Right kidney (tissue), 9 donors: ENCODE data around the gene COQ9.
"Not testable (repeated sequence)": the region's sequence is repeated elsewhere in the genome, so short reads cannot be mapped to it uniquely, and the experiment has no call there.

ENCODE experiments used
- DNase-seq: peaks from one replicate; pipeline ENCODE4 v3.0.0-alpha.2; 2016
- long read RNA-seq, 8 donors: transcript quantifications; one replicate each; lab custom pipeline, GENCODE V29; 2026

COQ9 gene, protein sequence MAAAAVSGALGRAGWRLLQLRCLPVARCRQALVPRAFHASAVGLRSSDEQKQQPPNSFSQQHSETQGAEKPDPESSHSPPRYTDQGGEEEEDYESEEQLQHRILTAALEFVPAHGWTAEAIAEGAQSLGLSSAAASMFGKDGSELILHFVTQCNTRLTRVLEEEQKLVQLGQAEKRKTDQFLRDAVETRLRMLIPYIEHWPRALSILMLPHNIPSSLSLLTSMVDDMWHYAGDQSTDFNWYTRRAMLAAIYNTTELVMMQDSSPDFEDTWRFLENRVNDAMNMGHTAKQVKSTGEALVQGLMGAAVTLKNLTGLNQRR
- long read RNA-seq, donor 1, transcript COQ9-216 (4 exons, 1,118 nt): minor isoform, 9 of 91 reads
- long read RNA-seq, donor 1, transcript COQ9-201 (9 exons, 1,677 nt): major isoform, 35 of 91 reads
- long read RNA-seq, donor 1, partial matches to known transcripts: 35 of 91 reads
- long read RNA-seq, donor 1, other reads (novel, unspliced or antisense): 6 of 91 reads
- long read RNA-seq, donor 2, transcript COQ9-201 (9 exons, 1,677 nt): major isoform, 18 of 30 reads
- long read RNA-seq, donor 2, transcript COQ9-216 (4 exons, 1,118 nt): minor isoform, 7 of 30 reads
- long read RNA-seq, donor 2, partial matches to known transcripts: 0 of 30 reads
- long read RNA-seq, donor 2, other reads (novel, unspliced or antisense): 0 of 30 reads
- long read RNA-seq, donor 3, transcript COQ9-201 (9 exons, 1,677 nt): major isoform, 19 of 28 reads
- long read RNA-seq, donor 3, partial matches to known transcripts: 0 of 28 reads
- long read RNA-seq, donor 3, other reads (novel, unspliced or antisense): 5 of 28 reads
- long read RNA-seq, donor 4, transcript COQ9-201 (9 exons, 1,677 nt): major isoform, 27 of 54 reads
- long read RNA-seq, donor 4, partial matches to known transcripts: 20 of 54 reads
- long read RNA-seq, donor 4, other reads (novel, unspliced or antisense): 0 of 54 reads
- long read RNA-seq, donor 5, transcript COQ9-201 (9 exons, 1,677 nt): major isoform, 36 of 74 reads
- long read RNA-seq, donor 5, partial matches to known transcripts: 34 of 74 reads
- long read RNA-seq, donor 5, other reads (novel, unspliced or antisense): 0 of 74 reads
- long read RNA-seq, donor 6, transcript COQ9-216 (4 exons, 1,118 nt): minor isoform, 5 of 34 reads
- long read RNA-seq, donor 6, transcript COQ9-201 (9 exons, 1,677 nt): major isoform, 21 of 34 reads
- long read RNA-seq, donor 6, partial matches to known transcripts: 0 of 34 reads
- long read RNA-seq, donor 6, other reads (novel, unspliced or antisense): 0 of 34 reads
- long read RNA-seq, donor 7: 0 reads
- long read RNA-seq, donor 8, transcript COQ9-201 (9 exons, 1,677 nt): major isoform, 26 of 37 reads
- long read RNA-seq, donor 8, transcript COQ9-216 (4 exons, 1,118 nt): minor isoform, 6 of 37 reads
- long read RNA-seq, donor 8, partial matches to known transcripts: 0 of 37 reads
- long read RNA-seq, donor 8, other reads (novel, unspliced or antisense): 0 of 37 reads

DNA sequence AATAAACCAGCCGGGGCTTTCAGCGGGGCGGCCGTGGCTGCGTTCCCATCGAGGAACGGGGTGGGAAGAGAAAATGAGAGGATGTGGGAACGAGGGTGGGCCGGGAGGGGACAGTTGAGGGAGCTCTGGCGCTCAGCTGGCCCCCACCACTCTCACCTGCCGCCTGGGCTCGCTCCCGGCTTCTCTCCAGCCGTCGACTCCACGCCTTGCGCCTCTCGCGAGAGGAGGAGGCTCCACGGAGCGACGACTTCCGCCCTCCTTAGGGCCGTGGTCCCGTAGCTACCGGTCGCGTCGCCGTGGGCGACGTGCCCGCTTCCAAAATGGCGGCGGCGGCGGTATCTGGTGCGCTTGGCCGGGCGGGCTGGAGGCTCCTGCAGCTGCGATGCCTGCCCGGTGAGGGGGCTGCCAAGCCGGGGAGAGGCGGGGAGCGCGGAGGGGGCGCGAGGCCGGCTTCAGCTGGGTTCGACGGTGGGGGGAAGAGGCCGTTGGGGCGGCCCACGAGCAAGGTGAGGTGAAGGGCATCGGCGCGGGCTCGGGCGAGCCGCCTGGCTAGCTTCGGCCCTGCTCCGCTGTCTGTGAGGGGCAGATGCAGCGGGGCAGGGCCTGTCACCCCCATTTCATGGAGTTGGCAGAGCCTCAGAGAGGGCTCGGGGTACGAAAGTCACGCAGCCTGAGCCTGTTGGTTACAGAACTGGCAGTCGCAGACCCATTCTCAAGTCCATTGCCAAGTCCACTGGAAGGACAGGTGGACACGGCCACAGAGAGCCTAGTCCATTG is at the start of gene COQ9, which contains the start of gene CIAPIN1:
Gene COQ9, plus strand, starts transcription at position 294 of the 777 bp plus-strand sequence. Its CDS starts 27 bp downstream, at position 321.
Gene CIAPIN1, minus strand, starts transcription at position 200 of the 777 bp plus-strand sequence. CDS start 6,457 bp downstream, outside the sequence.
- peak; percentile 84 for DNase-seq

DNA sequence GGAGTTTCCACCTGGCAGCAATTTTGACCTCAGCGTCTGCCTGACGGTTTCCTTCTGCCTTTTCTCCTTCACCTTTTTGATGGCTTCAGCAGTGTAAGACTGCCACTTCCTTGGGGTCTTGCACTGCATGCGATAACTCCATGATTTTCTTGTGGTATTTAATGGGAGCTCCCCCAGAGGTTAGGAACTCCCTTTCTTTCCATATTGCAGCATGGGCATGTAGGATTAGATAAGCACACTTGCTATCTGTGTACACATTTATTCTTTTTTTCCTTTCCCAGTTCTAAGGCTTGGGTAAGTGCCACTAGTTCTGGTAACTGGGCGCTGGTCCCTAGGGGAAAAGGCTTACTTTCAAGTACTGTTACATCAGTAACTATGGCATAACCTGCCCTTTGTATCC is 49.8 kb upstream of the COQ9 start:
- DNase-seq: not testable (repeated sequence)

DNA sequence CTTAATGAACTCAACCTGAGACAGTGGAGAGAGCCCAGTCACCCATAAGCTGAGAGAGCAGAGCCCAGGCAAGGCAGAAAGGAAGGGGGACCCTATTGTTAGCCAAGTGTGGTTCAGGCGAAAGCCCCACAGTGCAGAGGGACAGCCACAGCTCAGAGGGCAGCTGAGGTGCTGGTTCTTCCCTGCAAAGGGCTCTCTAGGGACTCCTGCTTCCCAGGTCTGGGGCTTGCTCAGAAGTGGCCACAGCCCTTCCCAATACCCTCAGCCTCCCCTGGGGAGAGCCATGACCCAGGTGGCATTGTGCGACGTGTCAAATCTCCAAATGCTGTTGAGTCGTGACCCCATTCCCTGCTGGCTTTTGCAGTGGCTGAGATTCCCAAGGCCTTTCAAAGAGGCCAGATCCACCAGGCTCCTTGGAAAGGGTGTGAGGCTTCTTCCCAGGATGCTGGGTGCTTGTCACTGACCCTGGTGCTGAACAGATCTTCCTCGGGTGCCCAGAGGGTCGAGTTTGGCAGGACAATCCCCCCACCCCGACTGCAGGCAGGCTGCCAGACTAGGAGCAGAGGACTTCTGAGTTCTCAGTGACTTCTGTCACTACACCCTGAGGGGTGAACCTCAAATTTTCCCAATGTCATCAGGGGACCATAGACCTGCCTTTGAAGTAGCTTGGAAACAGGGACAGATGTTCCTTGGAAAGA is 45.2 kb upstream of the COQ9 start:
- DNase-seq: no peak

DNA sequence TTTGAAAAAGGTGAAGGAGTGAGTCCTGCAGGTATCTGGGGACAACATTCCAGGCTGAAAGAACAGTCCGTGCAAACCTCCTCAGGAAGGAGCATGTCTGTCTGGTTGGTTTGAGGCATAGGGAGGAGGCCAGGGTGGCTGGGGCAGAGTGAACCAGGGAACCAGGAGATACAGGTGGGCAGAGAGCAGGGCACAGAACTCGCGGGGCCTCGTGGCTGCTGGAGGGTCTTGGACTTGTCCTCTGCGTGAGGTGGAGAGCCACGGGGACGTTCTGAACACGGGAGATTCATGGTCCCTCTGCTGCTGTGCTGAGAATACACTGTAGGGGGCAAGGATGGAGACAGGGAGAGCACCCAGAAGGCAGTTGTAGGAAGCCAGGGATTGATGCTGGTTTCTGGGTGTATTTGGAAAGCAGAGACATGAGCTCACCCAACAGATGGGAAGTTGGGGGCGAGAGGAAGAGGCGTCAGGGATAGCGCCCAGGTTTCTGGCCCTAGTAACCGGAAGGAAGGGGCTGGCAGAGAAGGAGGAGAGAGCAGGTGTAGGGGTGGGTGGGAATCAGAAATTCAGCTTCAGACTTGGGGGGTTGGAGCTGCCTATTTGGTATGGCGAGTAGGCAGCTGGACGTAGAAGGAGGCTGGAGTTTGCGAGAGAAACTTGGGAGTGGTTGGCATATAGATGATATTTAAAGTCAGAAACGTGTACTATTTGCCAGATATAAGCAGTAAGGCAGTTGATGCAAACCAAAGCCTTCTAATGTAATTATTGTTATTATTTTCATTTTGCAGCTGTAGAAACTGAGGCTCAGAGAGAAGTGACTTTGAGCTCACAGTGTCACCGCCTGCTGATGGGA is 43.1 kb upstream of the COQ9 start, which contains the start of gene CCL17:
Gene CCL17, plus strand, starts transcription at position 803 of the 853 bp plus-strand sequence. CDS start 9,166 bp downstream, outside the sequence.
- no peak for DNase-seq

DNA sequence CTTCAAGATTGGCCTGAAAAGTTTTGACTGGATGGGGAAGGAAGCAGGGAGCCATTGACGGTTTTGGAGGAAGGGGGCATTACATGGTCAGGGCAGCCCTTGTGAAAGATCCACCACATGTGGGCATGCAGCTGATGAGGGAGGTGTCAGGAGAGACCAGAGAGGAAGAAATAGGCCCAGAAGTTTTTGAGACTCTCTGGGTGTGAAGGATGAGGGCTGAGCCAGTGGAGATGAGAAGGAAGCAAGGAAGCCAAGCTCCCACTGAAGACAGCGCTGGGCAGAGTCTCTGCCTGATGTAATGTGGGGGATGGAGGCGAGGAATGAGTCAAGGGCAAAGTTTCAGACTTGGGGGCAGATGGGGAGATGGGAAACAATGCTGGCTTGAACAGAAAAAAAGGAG is 42.2 kb upstream of the COQ9 start:
- DNase-seq: no peak

DNA sequence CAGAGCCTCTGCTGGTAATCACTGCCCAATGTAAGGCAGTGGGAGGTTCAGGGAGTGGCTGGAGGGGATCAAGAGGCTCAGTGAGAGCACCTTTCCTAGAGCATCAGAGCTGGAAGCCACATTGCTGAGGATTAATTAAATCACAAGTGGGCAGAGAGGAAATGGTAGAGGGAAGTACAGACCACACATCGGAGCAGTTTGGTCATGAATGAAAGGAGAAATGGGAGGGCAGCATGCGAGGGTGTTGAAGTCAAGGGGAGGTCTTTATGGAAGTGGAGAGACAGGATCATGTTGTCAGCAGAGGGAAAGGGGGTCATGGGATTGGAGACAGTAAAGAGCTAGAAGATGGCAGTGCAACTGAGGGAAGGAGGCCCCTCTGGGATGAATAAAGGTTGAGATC is 40.4 kb upstream of the COQ9 start:
- no peak for DNase-seq

DNA sequence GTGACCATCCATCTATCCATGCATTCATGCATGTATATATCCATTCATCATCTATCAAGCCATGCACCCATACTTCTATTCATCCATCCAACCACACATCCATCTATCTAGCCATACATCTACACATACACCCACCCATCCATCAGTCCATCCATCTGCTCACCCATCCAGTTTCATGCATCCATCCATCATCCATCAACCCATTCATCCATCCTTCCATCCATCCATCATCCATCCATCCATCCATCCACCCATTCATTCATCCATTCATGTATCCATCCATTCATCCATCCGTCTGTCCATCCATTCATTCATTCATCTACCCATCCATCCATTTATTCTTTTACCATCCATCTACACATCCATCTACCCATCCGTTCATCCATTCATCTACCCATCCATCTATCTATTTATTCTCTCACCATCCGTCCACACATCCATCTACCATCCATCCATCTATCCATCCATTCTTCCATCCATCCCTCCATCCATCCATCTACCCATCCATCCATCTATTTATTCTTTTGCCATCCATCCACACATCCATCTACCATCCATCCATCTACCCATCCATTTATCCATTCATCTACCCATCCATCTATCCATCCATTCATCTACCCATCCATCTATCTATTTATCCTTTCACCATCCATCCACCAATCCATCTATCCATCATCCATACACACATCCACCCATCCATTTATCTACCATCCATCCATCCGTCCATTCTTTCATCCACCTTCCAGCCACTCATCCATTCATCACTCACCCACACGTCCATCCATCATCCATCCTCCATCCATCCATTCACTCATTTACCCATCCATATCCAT is 39.5 kb upstream of the COQ9 start:
- no peak for DNase-seq

DNA sequence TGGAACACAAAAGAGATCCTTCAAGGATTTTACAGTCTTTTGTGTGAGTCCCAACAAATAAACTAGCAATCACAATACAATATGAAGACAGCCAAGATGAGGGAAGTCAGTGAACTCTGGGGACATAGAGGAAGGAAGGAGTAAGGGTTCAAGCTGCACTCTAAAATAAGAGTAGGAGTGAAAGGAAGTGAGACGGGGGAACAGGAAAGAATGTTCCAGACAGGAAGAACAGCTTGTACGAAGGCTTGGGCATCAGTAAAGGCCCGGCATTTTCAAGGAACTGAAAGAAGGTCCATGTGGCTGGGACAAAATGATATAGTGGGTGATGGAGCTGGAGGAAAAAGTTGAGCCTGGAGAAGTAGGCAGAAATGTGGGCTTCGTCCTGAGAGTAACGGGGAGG is 38.2 kb upstream of the COQ9 start:
- no peak for DNase-seq

DNA sequence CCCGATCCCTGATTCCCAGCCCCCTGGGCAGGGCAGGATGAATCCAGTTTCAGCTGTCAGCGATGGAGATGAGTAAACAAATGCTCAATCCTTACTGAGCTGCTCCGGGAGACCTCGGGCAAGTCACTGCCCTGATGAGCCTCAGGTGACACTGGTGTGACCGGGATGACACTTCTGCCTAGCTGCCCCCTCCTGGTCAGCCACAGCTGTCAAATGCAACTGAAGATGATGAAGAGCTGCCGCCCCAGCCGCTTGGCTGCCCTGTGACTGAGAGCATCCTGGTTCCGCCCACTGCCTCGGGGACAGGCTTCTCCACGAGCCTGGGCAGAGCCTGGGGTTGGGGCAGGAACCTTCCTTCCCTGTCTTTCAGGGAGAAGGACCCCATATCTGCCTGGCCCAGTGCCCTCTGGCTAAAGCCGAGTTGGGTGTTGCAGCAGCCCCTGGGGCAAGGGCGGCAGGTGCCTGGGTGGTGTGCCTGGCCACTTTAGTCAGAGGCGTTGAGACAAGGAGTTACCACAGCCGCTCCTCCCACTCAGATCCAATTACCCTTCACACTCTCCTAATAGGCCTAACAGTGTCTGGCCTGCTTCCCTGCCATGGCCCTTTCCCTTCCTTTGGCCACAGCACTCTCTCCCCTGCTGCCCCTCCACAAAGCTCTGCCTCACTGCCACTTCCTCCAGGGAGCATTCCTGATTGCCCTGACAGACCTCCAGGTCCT is 37.2 kb upstream of the COQ9 start:
- DNase-seq: peak; percentile 21

DNA sequence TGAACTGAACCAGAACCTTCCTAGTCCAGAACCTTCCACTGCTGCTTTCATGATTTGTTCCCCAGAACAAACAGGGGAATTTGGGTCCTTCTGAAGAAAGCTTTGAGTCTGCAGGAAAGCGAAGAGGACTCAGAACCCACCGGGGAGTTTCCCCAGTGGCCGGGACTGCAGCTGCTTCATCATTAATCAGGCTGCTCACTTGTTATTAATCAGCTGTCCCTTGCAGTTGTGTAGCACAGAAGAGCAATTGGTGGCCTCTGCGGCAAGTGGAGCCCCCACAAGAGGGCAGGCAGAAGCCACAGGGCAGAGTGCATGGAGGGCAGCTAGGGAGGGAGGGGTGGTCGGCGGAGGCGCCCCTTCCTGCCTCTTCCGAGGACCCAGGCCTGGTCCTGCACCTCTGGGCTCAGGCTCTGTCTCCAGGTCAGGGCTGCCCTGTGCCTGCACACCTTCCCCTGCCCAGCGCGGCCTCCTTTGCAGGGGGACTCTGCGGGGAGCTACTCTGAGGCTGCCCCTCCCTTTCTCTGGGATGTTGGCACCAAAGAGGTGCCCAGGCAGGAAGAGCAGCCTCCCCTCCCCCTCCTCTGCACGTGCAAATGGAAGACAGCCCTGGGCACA is 35.8 kb upstream of the COQ9 start:
- DNase-seq: no peak

DNA sequence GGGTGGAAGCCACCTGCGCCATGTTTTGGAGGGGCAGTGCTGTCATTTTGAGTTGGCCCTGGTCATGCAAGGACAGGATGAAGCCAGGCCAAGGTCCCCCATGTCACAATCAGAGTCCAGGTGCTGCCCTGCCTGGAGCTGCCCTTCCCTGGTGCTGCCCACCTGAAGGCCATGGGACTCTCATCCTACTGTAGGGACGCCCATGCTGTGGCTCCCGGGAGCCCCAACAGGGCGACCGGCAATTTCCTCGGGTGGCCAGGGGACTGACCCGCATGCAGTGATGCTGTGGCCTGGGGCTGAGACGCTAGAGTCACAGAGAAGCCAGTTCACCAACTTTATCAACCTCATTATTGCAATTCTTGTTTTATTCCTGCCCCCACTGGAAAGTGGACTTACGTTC is 34.7 kb upstream of the COQ9 start:
- no peak for DNase-seq

DNA sequence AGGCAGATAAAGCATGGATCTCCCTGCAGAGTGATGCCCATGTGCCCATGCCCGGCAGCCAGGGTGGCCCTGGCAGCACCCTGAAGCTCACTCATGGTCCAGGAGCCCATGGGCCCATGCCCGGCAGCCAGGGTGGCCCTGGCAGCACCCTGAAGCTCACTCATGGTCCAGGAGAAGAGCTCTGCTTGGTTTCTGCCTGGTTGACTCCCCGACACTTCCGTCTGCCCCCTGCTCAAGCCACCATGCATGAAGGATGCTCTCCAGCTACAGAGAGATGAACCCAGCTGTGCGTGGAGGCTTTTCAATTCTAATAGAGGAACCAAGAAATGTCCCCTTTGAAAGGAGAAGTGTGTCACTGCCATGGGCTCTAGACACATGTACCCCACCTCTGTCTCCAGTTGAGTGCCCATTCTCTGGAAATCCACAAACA is 34.0 kb upstream of the COQ9 start:
- no peak for DNase-seq

DNA sequence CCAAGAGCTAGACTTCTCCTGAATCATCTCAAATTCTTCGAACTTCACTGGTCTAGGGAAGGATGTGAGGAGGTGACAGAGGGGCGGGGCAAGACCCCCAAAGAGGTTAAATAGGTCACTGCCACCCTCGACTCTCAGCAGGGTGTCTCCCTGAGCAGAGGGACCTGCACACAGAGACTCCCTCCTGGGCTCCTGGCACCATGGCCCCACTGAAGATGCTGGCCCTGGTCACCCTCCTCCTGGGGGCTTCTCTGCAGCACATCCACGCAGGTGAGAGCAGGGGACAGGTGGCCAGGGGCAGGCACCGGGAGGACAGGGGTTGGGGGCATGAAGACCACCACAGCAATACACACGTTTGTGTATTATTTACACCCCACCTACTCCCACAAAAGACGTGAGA is 33.5 kb upstream of the COQ9 start:
- no peak for DNase-seq

DNA sequence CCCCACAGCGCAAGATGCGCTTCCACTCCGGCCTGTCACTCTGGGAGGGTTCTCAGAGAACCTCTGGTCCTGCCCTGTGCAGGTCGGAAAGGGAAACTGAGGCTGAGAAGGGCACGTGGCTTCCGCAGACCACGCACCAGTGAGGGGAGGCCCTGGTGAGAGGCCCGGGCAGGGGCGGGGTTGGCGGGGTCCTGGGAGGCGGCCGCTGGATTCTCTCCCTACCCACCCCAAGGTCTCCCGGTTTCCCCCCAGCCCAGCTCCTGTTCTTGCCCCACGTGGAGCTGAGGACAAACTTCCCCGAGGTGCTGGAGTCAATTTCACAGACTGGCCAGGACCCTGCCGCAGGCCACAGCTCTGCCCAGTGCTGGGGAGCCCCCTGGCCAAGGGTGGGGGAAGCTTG is 31.2 kb upstream of the COQ9 start:
- DNase-seq: no peak

DNA sequence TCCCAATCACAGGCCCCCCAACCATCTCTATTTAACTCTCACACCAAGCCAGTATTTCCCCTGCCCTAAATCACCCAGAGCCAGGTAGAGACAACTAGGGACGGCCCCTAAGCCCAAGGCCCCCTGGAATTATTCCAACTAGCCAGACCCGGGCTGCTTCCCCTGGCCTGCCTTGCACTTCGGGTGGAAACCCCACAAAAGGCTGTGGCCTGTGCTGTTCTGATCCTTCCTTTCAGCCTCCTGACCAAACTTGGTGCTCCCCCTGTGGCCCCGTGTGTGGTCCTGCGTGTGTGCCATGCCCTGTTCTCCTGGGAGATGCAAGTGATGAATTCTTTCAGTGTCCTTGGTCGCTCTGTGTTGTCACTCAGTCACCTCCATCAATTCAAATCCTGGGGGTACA is 27.8 kb upstream of the COQ9 start:
- no peak for DNase-seq

DNA sequence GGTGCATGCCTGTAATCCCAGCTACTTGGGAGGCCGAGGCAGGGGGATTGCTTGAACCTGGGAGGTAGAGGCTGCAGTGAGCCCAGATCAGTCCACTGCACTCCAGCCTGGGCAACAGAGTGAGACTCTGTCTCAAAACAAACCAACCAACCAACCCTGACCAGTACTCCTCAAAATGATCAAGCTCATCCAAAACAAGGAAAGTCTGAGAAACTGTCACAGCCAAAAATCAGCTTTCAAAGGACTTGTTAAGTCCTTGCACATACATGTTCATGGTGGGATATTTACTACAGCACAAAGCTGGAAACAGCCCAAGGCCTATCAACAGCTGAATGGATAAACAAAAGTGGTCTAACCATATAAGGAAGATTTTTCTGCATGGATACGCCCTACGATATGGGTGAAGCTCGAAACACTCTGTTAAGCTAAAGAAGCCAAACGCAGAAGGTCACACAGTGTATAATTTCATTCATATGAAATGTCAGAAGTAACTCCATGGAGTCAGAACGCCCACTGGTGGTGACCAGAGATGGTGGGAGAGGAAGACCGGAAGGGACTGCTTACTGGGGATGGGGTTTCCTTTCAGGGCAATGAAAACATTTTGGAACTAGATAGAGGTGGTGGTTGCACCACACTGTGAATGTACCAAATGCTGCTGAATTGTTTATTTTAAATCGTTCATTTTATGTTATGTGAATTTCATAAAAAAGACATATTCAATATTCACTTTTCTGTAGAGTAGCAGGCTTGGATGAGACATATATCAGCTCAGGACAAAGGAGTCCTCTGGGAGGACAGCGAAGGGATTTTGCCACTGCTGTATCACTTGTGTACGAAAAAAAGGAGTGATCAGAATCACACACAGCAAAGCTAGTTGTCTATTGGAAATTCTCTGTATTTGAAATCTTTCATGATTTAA is 25.0 kb upstream of the COQ9 start:
- DNase-seq: peak; percentile 39
